H9 (cell line): ENCODE results near the gene PLEKHA7. TPM values are rescaled to one million over a fixed set of nuclear protein-coding genes. Genes with fewer than 3 reads are reported as not detected.

Source experiments
- DNase-seq: peaks from one replicate; pipeline ENCODE4 v3.0.0-alpha.2; 2017
- H2AFZ ChIP-seq: one replicate; pipeline ENCODE4 v1.6.1; 2013; ENCODE audit warnings: mild to moderate bottlenecking, low read length, control low read depth, moderate library complexity
- H2AK5ac ChIP-seq: 2 replicates; pipeline ENCODE4 v1.6.1; 2013; ENCODE audit warnings: low read length, control low read depth, mixed read lengths; ENCODE audit not compliant: insufficient read length
- H2BK120ac ChIP-seq: one replicate; pipeline ENCODE4 v1.6.1; 2013; ENCODE audit warnings: low read depth, mild to moderate bottlenecking, low read length, control low read depth, inconsistent platforms; ENCODE audit not compliant: poor library complexity, severe bottlenecking
- H2BK12ac ChIP-seq: 2 replicates; pipeline ENCODE4 v1.6.1; 2013; ENCODE audit warnings: low read length, control low read depth, mixed read lengths, low read depth; ENCODE audit not compliant: insufficient read length
- H2BK15ac ChIP-seq: 2 replicates; pipeline ENCODE4 v1.6.1; 2013; ENCODE audit warnings: low read depth, low read length, control low read depth
- H2BK20ac ChIP-seq: one replicate; pipeline ENCODE4 v1.6.1; 2013; ENCODE audit warnings: low read depth, mild to moderate bottlenecking, low read length, control low read depth, inconsistent platforms; ENCODE audit not compliant: poor library complexity, severe bottlenecking
- H2BK5ac ChIP-seq: 2 replicates; pipeline ENCODE4 v1.6.1; 2013; ENCODE audit warnings: low read length, control low read depth, mixed read lengths; ENCODE audit not compliant: insufficient read length
- H3K14ac ChIP-seq: 2 replicates; pipeline ENCODE4 v1.6.1; 2013; ENCODE audit warnings: low read length, control low read depth; ENCODE audit not compliant: insufficient read depth
- H3K18ac ChIP-seq: 2 replicates; pipeline ENCODE4 v1.6.1; 2013; ENCODE audit warnings: low read depth, mild to moderate bottlenecking, mixed read lengths, low read length, control low read depth; ENCODE audit not compliant: insufficient read length
- H3K23ac ChIP-seq: 2 replicates; pipeline ENCODE4 v1.6.1; 2013; ENCODE audit warnings: low read length, control low read depth, mixed read lengths, low read depth; ENCODE audit not compliant: insufficient read length
- H3K23me2 ChIP-seq: 2 replicates; pipeline ENCODE4 v1.6.1; 2013; ENCODE audit warnings: low read depth, mild to moderate bottlenecking, mixed read lengths, low read length, control low read depth; ENCODE audit not compliant: insufficient read length, poor library complexity, severe bottlenecking
- H3K27ac ChIP-seq: 2 replicates; pipeline ENCODE4 v1.5.1; 2013; ENCODE audit warnings: low read length, control low read depth, mixed read lengths, low read depth; ENCODE audit not compliant: insufficient read length
- H3K27me3 ChIP-seq: 2 replicates; pipeline ENCODE4 v1.6.1; 2013; ENCODE audit warnings: low read length, control low read depth, inconsistent platforms; ENCODE audit not compliant: insufficient read depth
- H3K4ac ChIP-seq: 2 replicates; pipeline ENCODE4 v1.6.1; 2013; ENCODE audit warnings: low read depth, mild to moderate bottlenecking, control low read depth, inconsistent platforms, low read length, moderate library complexity
- H3K4me1 ChIP-seq: 2 replicates; pipeline ENCODE4 v1.6.1; 2013; ENCODE audit warnings: low read length, control low read depth, inconsistent platforms; ENCODE audit not compliant: insufficient read depth
- H3K4me2 ChIP-seq: 2 replicates; pipeline ENCODE4 v1.6.1; 2013; ENCODE audit warnings: low read length, control low read depth, mixed read lengths; ENCODE audit not compliant: insufficient read length, insufficient read depth
- H3K56ac ChIP-seq: 2 replicates; pipeline ENCODE4 v1.6.1; 2013; ENCODE audit warnings: low read depth, mild to moderate bottlenecking, mixed read lengths, low read length, control low read depth; ENCODE audit not compliant: insufficient read length
- H3K79me1 ChIP-seq: 2 replicates; pipeline ENCODE4 v1.6.1; 2013; ENCODE audit warnings: low read depth, mild to moderate bottlenecking, moderate library complexity, low read length, control low read depth, inconsistent platforms; ENCODE audit not compliant: insufficient read depth, poor library complexity, severe bottlenecking
- H3K79me2 ChIP-seq: 2 replicates; pipeline ENCODE4 v1.6.1; 2013; ENCODE audit warnings: low read length, control low read depth, inconsistent platforms; ENCODE audit not compliant: insufficient read depth
- H3K9ac ChIP-seq: 2 replicates; pipeline ENCODE4 v1.6.1; 2013; ENCODE audit warnings: low read length, control low read depth, mixed read lengths; ENCODE audit not compliant: insufficient read length; ENCODE audit errors: extremely low read depth
- H3K9me3 ChIP-seq: one replicate; pipeline ENCODE4 v1.6.1; 2013; ENCODE audit warnings: low read depth, low read length, inconsistent platforms; ENCODE audit not compliant: control insufficient read depth
- H3T11ph ChIP-seq: one replicate; pipeline ENCODE4 v1.6.1; 2013; ENCODE audit warnings: mild to moderate bottlenecking, low read length, control low read depth, inconsistent platforms
- H4K20me1 ChIP-seq: one replicate; pipeline ENCODE4 v1.6.1; 2013; ENCODE audit not compliant: control insufficient read depth, insufficient read length, insufficient read depth
- H4K5ac ChIP-seq: 2 replicates; pipeline ENCODE4 v1.6.1; 2013; ENCODE audit warnings: low read depth, mild to moderate bottlenecking, mixed read lengths, low read length, control low read depth; ENCODE audit not compliant: insufficient read length
- H4K8ac ChIP-seq: replicated peaks from 2 replicates; pipeline ENCODE4 v1.6.1; 2013; ENCODE audit warnings: low read length, control low read depth, mixed read lengths, low read depth; ENCODE audit not compliant: insufficient read length
- H4K91ac ChIP-seq: 2 replicates; pipeline ENCODE4 v1.6.1; 2013; ENCODE audit warnings: low read depth, mild to moderate bottlenecking, moderate library complexity, mixed read lengths, low read length, control low read depth; ENCODE audit not compliant: insufficient read length
- H3K27ac Mint-ChIP-seq, 3 experiments: 2 replicates in 2 of 3; 3 replicates in 1 of 3; pipeline ENCODE4 v1.8.0; 2020 to 2021; ENCODE audit warnings: mixed read lengths in 3 of 3, mild to moderate bottlenecking in 1 of 3, moderate library complexity in 1 of 3
- H3K27me3 Mint-ChIP-seq: 2 replicates; pipeline ENCODE4 v1.8.0; 2021; ENCODE audit warnings: low read depth, mild to moderate bottlenecking, moderate library complexity, mixed read lengths
- H3K36me3 Mint-ChIP-seq, 3 experiments: 2 replicates in 2 of 3; 3 replicates in 1 of 3; pipeline ENCODE4 v1.8.0; 2020 to 2021; ENCODE audit warnings: low read depth in 3 of 3, mixed read lengths in 3 of 3; ENCODE audit not compliant: insufficient read depth in 1 of 3
- H3K4me1 Mint-ChIP-seq, 2 experiments: 2 replicates each; pipeline ENCODE4 v1.8.0; 2020; ENCODE audit warnings: mixed read lengths in 2 of 2
- H3K4me3 Mint-ChIP-seq, 2 experiments: 2 replicates in 1 of 2; 3 replicates in 1 of 2; pipeline ENCODE4 v1.8.0; 2020 to 2021; ENCODE audit warnings: mild to moderate bottlenecking in 2 of 2, mixed read lengths in 2 of 2, moderate library complexity in 1 of 2
- H3K9me3 Mint-ChIP-seq, 2 experiments: 2 replicates in 1 of 2; 3 replicates in 1 of 2; pipeline ENCODE4 v1.8.0; 2020; ENCODE audit warnings: mild to moderate bottlenecking in 2 of 2, mixed read lengths in 2 of 2, moderate library complexity in 1 of 2
- CTCF ChIP-seq: fragments of 200-600 bp; sonication (generic); conservative IDR thresholded peaks from 3 replicates; pipeline ENCODE4 v1.8.0; 2021; ENCODE audit warnings: antibody characterized with exemption, mild to moderate bottlenecking
- WGBS: extraction: QIAGEN DNeasy Blood & Tissue Kit; methylation state at CpG from one replicate; pipeline ENCODE4 v1.1.7; 2013; ENCODE audit warnings: missing lambda C conversion rate, low lambda C conversion rate, mixed read lengths; ENCODE audit not compliant: insufficient read length; ENCODE audit errors: extremely low coverage; 5-methylcytosine and 5-hydroxymethylcytosine counted together
- total RNA-seq: library from RNA; stranded (reverse); gene quantifications from 2 replicates; pipeline ENCODE4 v1.2.1, GENCODE V29; 2021

PLEKHA7 gene
- total RNA-seq, 1 experiment from 2014 or later = 21.0 TPM

- Histone ChIP-seq H4K5ac (no peak overlapping the region), H2BK120ac (no peak overlapping the region), H3K4me2 (peak overlapping the region; percentile 97), H4K8ac (no peak overlapping the region), H2BK5ac (no peak overlapping the region), H3K18ac (no peak overlapping the region), H3K56ac (no peak overlapping the region), H3K4me1 (peaks cover 12% of the 10 kb centered on the region), H2BK12ac (no peak overlapping the region), H3K14ac (no peak overlapping the region), H4K20me1 (no peaks in the 10 kb centered on the region), H3K23ac (no peak overlapping the region), H3K9me3 (no peaks in the 10 kb centered on the region), H3K79me2 (no peaks in the 10 kb centered on the region), H3K27me3 (no peaks in the 10 kb centered on the region), H3K9ac (no peak overlapping the region), H3T11ph (no peak overlapping the region), H3K23me2 (peaks cover 20% of the 10 kb centered on the region), H2BK20ac (no peak overlapping the region), H4K91ac (no peak overlapping the region), H2AK5ac (no peak overlapping the region), H2BK15ac (no peak overlapping the region), H3K79me1 (no peaks in the 10 kb centered on the region), H3K4ac (no peak overlapping the region), H3K27ac (no peak overlapping the region), H2AFZ (no peak overlapping the region)
- Mint-ChIP-seq H3K36me3 (peaks cover 0 to 4% (median 0%) of the 10 kb centered on the region in 3 experiments; a peak in 1 of 7 replicates), H3K27me3 (peaks cover 9% of the 10 kb centered on the region), H3K4me3 (peak overlapping the region; percentile 90 to 96), H3K9me3 (no peaks in the 10 kb centered on the region), H3K27ac (no peak overlapping the region; a peak in 1 of 7 replicates), H3K4me1 (peaks cover 8 to 9% of the 10 kb centered on the region in 2 experiments)
- no peak for DNase-seq
- no CpG with 5 or more reads among the region's 16 CpGs for WGBS
- TF ChIP-seq CTCF = no peak
Observed at GRCh38 chr11:17015627-17016126, 1.5 kb upstream of the PLEKHA7 start.
